Measurements from ENCODE around the gene MTREX.

DNA sequence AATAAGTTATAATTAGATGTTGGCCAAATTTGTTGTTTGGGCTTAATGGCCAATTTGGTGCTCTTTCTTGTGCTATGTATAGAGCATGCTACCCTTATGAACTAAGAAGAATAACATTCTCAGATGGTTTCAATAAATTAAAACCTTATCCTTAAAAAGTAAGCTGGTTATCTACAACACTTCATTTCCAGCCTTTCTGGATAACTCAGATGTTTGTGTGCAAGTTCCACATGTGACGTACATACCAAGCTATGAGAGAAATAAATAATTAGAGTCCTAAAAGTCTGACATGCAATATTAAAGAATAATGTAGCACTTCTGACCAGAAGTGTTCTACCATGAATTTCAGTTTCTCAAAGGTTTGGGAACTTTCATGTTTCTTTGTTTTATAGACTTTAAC, 11.7 kb downstream of the MTREX start:
- TF ChIP-seq, protein P1, sequence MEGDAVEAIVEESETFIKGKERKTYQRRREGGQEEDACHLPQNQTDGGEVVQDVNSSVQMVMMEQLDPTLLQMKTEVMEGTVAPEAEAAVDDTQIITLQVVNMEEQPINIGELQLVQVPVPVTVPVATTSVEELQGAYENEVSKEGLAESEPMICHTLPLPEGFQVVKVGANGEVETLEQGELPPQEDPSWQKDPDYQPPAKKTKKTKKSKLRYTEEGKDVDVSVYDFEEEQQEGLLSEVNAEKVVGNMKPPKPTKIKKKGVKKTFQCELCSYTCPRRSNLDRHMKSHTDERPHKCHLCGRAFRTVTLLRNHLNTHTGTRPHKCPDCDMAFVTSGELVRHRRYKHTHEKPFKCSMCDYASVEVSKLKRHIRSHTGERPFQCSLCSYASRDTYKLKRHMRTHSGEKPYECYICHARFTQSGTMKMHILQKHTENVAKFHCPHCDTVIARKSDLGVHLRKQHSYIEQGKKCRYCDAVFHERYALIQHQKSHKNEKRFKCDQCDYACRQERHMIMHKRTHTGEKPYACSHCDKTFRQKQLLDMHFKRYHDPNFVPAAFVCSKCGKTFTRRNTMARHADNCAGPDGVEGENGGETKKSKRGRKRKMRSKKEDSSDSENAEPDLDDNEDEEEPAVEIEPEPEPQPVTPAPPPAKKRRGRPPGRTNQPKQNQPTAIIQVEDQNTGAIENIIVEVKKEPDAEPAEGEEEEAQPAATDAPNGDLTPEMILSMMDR (IDR thresholded peaks at IDR 0.05; ENCODE audit: low read depth, low read length, missing input control): no peak
- TF ChIP-seq RXRA (IDR thresholded peaks at IDR 0.05): no peak
- TF ChIP-seq, protein P2, sequence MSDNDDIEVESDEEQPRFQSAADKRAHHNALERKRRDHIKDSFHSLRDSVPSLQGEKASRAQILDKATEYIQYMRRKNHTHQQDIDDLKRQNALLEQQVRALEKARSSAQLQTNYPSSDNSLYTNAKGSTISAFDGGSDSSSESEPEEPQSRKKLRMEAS (IDR thresholded peaks at IDR 0.05): no peak
- TF ChIP-seq, protein P3, sequence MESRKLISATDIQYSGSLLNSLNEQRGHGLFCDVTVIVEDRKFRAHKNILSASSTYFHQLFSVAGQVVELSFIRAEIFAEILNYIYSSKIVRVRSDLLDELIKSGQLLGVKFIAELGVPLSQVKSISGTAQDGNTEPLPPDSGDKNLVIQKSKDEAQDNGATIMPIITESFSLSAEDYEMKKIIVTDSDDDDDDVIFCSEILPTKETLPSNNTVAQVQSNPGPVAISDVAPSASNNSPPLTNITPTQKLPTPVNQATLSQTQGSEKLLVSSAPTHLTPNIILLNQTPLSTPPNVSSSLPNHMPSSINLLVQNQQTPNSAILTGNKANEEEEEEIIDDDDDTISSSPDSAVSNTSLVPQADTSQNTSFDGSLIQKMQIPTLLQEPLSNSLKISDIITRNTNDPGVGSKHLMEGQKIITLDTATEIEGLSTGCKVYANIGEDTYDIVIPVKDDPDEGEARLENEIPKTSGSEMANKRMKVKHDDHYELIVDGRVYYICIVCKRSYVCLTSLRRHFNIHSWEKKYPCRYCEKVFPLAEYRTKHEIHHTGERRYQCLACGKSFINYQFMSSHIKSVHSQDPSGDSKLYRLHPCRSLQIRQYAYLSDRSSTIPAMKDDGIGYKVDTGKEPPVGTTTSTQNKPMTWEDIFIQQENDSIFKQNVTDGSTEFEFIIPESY (IDR thresholded peaks at IDR 0.05): no peak
- no peak for TF ChIP-seq JUND (IDR thresholded peaks at IDR 0.05)
- TF ChIP-seq, protein P4, sequence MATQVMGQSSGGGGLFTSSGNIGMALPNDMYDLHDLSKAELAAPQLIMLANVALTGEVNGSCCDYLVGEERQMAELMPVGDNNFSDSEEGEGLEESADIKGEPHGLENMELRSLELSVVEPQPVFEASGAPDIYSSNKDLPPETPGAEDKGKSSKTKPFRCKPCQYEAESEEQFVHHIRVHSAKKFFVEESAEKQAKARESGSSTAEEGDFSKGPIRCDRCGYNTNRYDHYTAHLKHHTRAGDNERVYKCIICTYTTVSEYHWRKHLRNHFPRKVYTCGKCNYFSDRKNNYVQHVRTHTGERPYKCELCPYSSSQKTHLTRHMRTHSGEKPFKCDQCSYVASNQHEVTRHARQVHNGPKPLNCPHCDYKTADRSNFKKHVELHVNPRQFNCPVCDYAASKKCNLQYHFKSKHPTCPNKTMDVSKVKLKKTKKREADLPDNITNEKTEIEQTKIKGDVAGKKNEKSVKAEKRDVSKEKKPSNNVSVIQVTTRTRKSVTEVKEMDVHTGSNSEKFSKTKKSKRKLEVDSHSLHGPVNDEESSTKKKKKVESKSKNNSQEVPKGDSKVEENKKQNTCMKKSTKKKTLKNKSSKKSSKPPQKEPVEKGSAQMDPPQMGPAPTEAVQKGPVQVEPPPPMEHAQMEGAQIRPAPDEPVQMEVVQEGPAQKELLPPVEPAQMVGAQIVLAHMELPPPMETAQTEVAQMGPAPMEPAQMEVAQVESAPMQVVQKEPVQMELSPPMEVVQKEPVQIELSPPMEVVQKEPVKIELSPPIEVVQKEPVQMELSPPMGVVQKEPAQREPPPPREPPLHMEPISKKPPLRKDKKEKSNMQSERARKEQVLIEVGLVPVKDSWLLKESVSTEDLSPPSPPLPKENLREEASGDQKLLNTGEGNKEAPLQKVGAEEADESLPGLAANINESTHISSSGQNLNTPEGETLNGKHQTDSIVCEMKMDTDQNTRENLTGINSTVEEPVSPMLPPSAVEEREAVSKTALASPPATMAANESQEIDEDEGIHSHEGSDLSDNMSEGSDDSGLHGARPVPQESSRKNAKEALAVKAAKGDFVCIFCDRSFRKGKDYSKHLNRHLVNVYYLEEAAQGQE (IDR thresholded peaks at IDR 0.05): no peak
- TF ChIP-seq GABPA (IDR thresholded peaks at IDR 0.05 in 1 of 2, conservative IDR thresholded peaks at IDR 0.05 in 1 of 2): no peak
- TF ChIP-seq YY1 (IDR thresholded peaks at IDR 0.05): no peak
- no peak for TF ChIP-seq TAF1 (conservative IDR thresholded peaks at IDR 0.05)
- TF ChIP-seq RAD21 (IDR thresholded peaks at IDR 0.05): no peak
- no peak for TF ChIP-seq SP1 (IDR thresholded peaks at IDR 0.05)
- TF ChIP-seq, protein P5, sequence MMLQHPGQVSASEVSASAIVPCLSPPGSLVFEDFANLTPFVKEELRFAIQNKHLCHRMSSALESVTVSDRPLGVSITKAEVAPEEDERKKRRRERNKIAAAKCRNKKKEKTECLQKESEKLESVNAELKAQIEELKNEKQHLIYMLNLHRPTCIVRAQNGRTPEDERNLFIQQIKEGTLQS (IDR thresholded peaks at IDR 0.05): no peak

Data from liver (tissue), 3 donors.